HT1080 (cell line): ENCODE measurements around the gene MAPK8IP3. TPM values are rescaled to one million over a fixed set of nuclear protein-coding genes. Genes with fewer than 3 reads are reported as not detected.

Source experiments
- DNase-seq: peaks from one replicate; pipeline ENCODE4 v3.0.0-alpha.2; 2015; ENCODE audit warnings: low read depth
- total RNA-seq: library from RNA; depleted of rRNA; stranded (reverse); fragments of >200 nt; shearing (Covaris generic); gene quantifications from 2 replicates; pipeline ENCODE4 v1.2.3, GENCODE V29; 2014

The MAPK8IP3 gene
- total RNA-seq, 1 experiment from 2014 or later, result 27.4 TPM

- DNase-seq, result no peak
Observed at GRCh38 chr16:1740234-1740633, 34.2 kb downstream of the MAPK8IP3 start.

- no peak for DNase-seq
Observed at GRCh38 chr16:1740781-1741490, 34.9 kb downstream of the MAPK8IP3 start.

GRCh38 chr16:1741553-1742165, 35.7 kb downstream of the MAPK8IP3 start:
- no peak for DNase-seq

GRCh38 chr16:1743376-1744337, 37.7 kb downstream of the MAPK8IP3 start:
- no peak for DNase-seq

GRCh38 chr16:1744338-1744840, 38.4 kb downstream of the MAPK8IP3 start:
- no peak for DNase-seq

- peak; percentile 79 for DNase-seq
Observed at GRCh38 chr16:1745181-1745899, 39.3 kb downstream of the MAPK8IP3 start.

- peak; percentile 95 for DNase-seq
Observed at GRCh38 chr16:1745900-1746692, 40.1 kb downstream of the MAPK8IP3 start.

GRCh38 chr16:1746693-1747195, 40.7 kb downstream of the MAPK8IP3 start:
- no peak for DNase-seq

- DNase-seq, result no peak
Observed at GRCh38 chr16:1747934-1748333, 41.9 kb downstream of the MAPK8IP3 start.

- no peak for DNase-seq
Observed at GRCh38 chr16:1749152-1750117, 43.4 kb downstream of the MAPK8IP3 start.

- no peak for DNase-seq
Observed at GRCh38 chr16:1751946-1752345, 46.0 kb downstream of the MAPK8IP3 start.

GRCh38 chr16:1752853-1753252, 46.9 kb downstream of the MAPK8IP3 start:
- DNase-seq, result no peak

GRCh38 chr16:1754204-1754603, 48.2 kb downstream of the MAPK8IP3 start:
- no peak for DNase-seq

- DNase-seq, result no peak
Observed at GRCh38 chr16:1757714-1758461, 51.9 kb downstream of the MAPK8IP3 start.

- DNase-seq, result no peak
Observed at GRCh38 chr16:1758923-1759322, 52.9 kb downstream of the MAPK8IP3 start.

- DNase-seq, result no peak
Observed at GRCh38 chr16:1759511-1759910, 53.5 kb downstream of the MAPK8IP3 start.

GRCh38 chr16:1760911-1761310, 54.9 kb downstream of the MAPK8IP3 start:
- no peak for DNase-seq

- no peak for DNase-seq
Observed at GRCh38 chr16:1761751-1762150, 55.8 kb downstream of the MAPK8IP3 start.
